Esophagus muscularis mucosa (tissue), 4 donors: Measurements from ENCODE around the gene B3GAT2. TPM values are rescaled to one million over a fixed set of nuclear protein-coding genes. Genes with fewer than 3 reads are reported as not detected.

Experiments
- DNase-seq: peaks from one replicate; pipeline ENCODE4 v3.0.0-alpha.2; 2017; ENCODE audit errors: extremely low spot score
- H3K27ac ChIP-seq, 4 donors: fragments of 200-600 bp; sonication (generic); replicated peaks in 1 of 4; 1 replicate in 3 of 4; 2 replicates in 1 of 4; pipeline ENCODE4 v1.5.1; 2016 to 2019; ENCODE audit warnings: mild to moderate bottlenecking in 1 of 4
- H3K27me3 ChIP-seq, 4 donors: fragments of 200-600 bp; sonication (generic); one replicate each; pipeline versions ENCODE4 v1.5.1 to v1.6.0; 2016 to 2019
- H3K36me3 ChIP-seq, 4 donors: fragments of 200-600 bp; sonication (generic); one replicate each; pipeline ENCODE4 v1.5.1; 2016 to 2019
- H3K4me1 ChIP-seq, 4 donors: fragments of 200-600 bp; sonication (generic); one replicate each; pipeline ENCODE4 v1.5.1; 2016 to 2019
- H3K4me3 ChIP-seq, 4 donors: fragments of 200-600 bp; sonication (generic); 1 replicate in 2 of 4; 2 replicates in 2 of 4; pipeline ENCODE4 v1.5.1; 2016 to 2019; ENCODE audit warnings: mild to moderate bottlenecking in 4 of 4, moderate library complexity in 1 of 4
- H3K9me3 ChIP-seq, 4 donors: fragments of 200-600 bp; sonication (generic); 1 replicate in 3 of 4; 2 replicates in 1 of 4; pipeline ENCODE4 v1.5.1; 2016 to 2019
- CTCF ChIP-seq, 3 experiments: fragments of 200-600 bp in 2 of 3; fragments of 450-650 bp in 1 of 3; sonication (generic) in 2 of 3; IDR thresholded peaks; one replicate each; pipeline ENCODE4 v1.5.1; 2017 to 2019; ENCODE audit warnings: antibody characterized with exemption in 3 of 3, mild to moderate bottlenecking in 2 of 3, moderate library complexity in 1 of 3
- EP300 ChIP-seq: sonication (generic); formaldehyde crosslinking; IDR thresholded peaks from one replicate; pipeline ENCODE4 v1.6.1; 2017; ENCODE audit warnings: antibody characterized with exemption
- POLR2A ChIP-seq: fragments of 450-650 bp; IDR thresholded peaks from one replicate; pipeline ENCODE4 v1.6.1; 2017; ENCODE audit warnings: antibody characterized with exemption, moderate library complexity, mild to moderate bottlenecking, low read depth
- POLR2AphosphoS5 ChIP-seq, 2 donors: sonication (generic); formaldehyde crosslinking; IDR thresholded peaks; one replicate each; pipeline ENCODE4 v1.6.1; 2017; ENCODE audit warnings: antibody characterized with exemption in 2 of 2
- WGBS: methylation state at CpG from one replicate; pipeline ENCODE4 v1.1.5; 2018; 5-methylcytosine and 5-hydroxymethylcytosine counted together
- intact Hi-C: fragments of 100-400 bp; cut with DNase I; formaldehyde crosslinking; loops from one replicate; pipeline ENCODE4 v1.15.1; 2023
- total RNA-seq, 4 donors: library from RNA; depleted of rRNA; stranded (reverse); fragments of >200 nt; gene quantifications; one replicate each; pipeline versions ENCODE4 v1.1.0 to v1.2.1, GENCODE V29; 2016

Gene B3GAT2
- total RNA-seq, 4 donors from 2014 or later: under 0.01 to 0.13 (median 0.11) TPM; not detected in 1

- Histone ChIP-seq H3K27ac (no peak overlapping the region), H3K9me3 (no peaks in the 10 kb centered on the region), H3K36me3 (no peaks in the 10 kb centered on the region), H3K4me3 (no peak overlapping the region), H3K27me3 (no peaks in the 10 kb centered on the region), H3K4me1 (no peaks in the 10 kb centered on the region)
- WGBS: 94% methylated on average over 4 of the region's 4 CpGs
- intact Hi-C loops: no loop called here
- TF ChIP-seq CTCF (IDR thresholded peaks at IDR 0.05): no peak
- no peak for TF ChIP-seq POLR2AphosphoS5 (IDR thresholded peaks at IDR 0.05)
- no peak for TF ChIP-seq POLR2A
- no peak for TF ChIP-seq EP300
- no peak for DNase-seq
These were observed 137.2 kb downstream of the B3GAT2 start for GRCh38 chr6:70819646-70820045.

GRCh38 chr6:70813885-70814284 lies 143.0 kb downstream of the B3GAT2 start:
- Histone ChIP-seq H3K9me3 (no peaks in the 10 kb centered on the region), H3K27me3 (no peaks in the 10 kb centered on the region), H3K4me3 (no peak overlapping the region), H3K27ac (no peak overlapping the region), H3K36me3 (no peaks in the 10 kb centered on the region), H3K4me1 (peaks cover 0 to 5% (median 0%) of the 10 kb centered on the region in 4 donors)
- intact Hi-C loops: no loop called here
- TF ChIP-seq POLR2A (no peak), CTCF (IDR thresholded peaks at IDR 0.05) (no peak), POLR2AphosphoS5 (IDR thresholded peaks at IDR 0.05) (no peak), EP300 (no peak)
- DNase-seq: no peak
- 85% methylated on average over 3 of the region's 3 CpGs for WGBS

GRCh38 chr6:70811788-70812187 lies 145.1 kb downstream of the B3GAT2 start:
- TF ChIP-seq EP300 (no peak), POLR2A (no peak), POLR2AphosphoS5 (IDR thresholded peaks at IDR 0.05) (no peak)
- H3K27me3 ChIP-seq: no peaks in the 10 kb centered on the region
- peaks cover 0 to 5% (median 0%) of the 10 kb centered on the region in 4 donors for H3K4me1 ChIP-seq
- H3K9me3 ChIP-seq: no peaks in the 10 kb centered on the region
- no peak overlapping the region for H3K27ac ChIP-seq
- no peak for DNase-seq
- peaks cover 0 to 1% (median 0%) of the 10 kb centered on the region in 4 donors for H3K36me3 ChIP-seq
- WGBS: 94% methylated on average over 6 of the region's 6 CpGs
- no peak overlapping the region for H3K4me3 ChIP-seq
- intact Hi-C loops: no loop called here
